Suprapubic skin (tissue), 4 donors: ENCODE data around the gene KLRF2. TPM values are rescaled to one million over a fixed set of nuclear protein-coding genes. Genes with fewer than 3 reads are reported as not detected.

Experiments used
- DNase-seq, 2 donors: peaks; one replicate each; pipeline ENCODE4 v3.0.0-alpha.2; 2019; ENCODE audit warnings: low spot score in 2 of 2
- H3K27ac ChIP-seq: fragments of 200-600 bp; sonication (generic); one replicate; pipeline ENCODE4 v1.5.1; 2019
- H3K27me3 ChIP-seq: fragments of 200-600 bp; sonication (generic); one replicate; pipeline ENCODE4 v1.5.1; 2019
- H3K36me3 ChIP-seq: fragments of 200-600 bp; sonication (generic); one replicate; pipeline ENCODE4 v1.5.1; 2019
- H3K4me1 ChIP-seq: fragments of 200-600 bp; sonication (generic); one replicate; pipeline ENCODE4 v1.5.1; 2019
- H3K4me3 ChIP-seq: fragments of 200-600 bp; sonication (generic); one replicate; pipeline ENCODE4 v1.5.1; 2019; ENCODE audit warnings: mild to moderate bottlenecking
- H3K9me3 ChIP-seq: fragments of 200-600 bp; sonication (generic); one replicate; pipeline ENCODE4 v1.5.1; 2019
- CTCF ChIP-seq, 2 donors: fragments of 200-600 bp in 1 of 2; fragments of 450-650 bp in 1 of 2; sonication (generic) in 1 of 2; IDR thresholded peaks; one replicate each; pipeline ENCODE4 v1.5.1; 2016 to 2019; ENCODE audit warnings: antibody characterized with exemption in 2 of 2, mild to moderate bottlenecking in 1 of 2, moderate library complexity in 1 of 2
- EP300 ChIP-seq: sonication (generic); formaldehyde crosslinking; IDR thresholded peaks from one replicate; pipeline ENCODE4 v1.6.1; 2017; ENCODE audit warnings: antibody characterized with exemption
- POLR2A ChIP-seq, 2 donors: fragments of 450-650 bp; IDR thresholded peaks; one replicate each; pipeline ENCODE4 v1.6.1; 2017; ENCODE audit warnings: antibody characterized with exemption in 2 of 2, mild to moderate bottlenecking in 2 of 2, moderate library complexity in 2 of 2
- POLR2AphosphoS5 ChIP-seq, 3 donors: sonication (generic); formaldehyde crosslinking; IDR thresholded peaks; one replicate each; pipeline ENCODE4 v1.6.1; 2017; ENCODE audit warnings: antibody characterized with exemption in 3 of 3
- WGBS: methylation state at CpG from one replicate; pipeline ENCODE4 v1.1.5; 2018; 5-methylcytosine and 5-hydroxymethylcytosine counted together
- total RNA-seq, 4 donors: library from RNA; depleted of rRNA; stranded (reverse); fragments of >200 nt; gene quantifications; one replicate each; pipeline ENCODE4 v1.1.0, GENCODE V29; 2016

The KLRF2 gene
- total RNA-seq, 4 donors from 2014 or later = not detected

- Histone ChIP-seq H3K4me3 (no peak overlapping the region), H3K4me1 (peaks cover 5% of the 10 kb centered on the region), H3K27ac (no peak overlapping the region), H3K9me3 (peaks cover 7% of the 10 kb centered on the region), H3K27me3 (no peaks in the 10 kb centered on the region), H3K36me3 (no peaks in the 10 kb centered on the region)
- 70% methylated on average over 2 of the region's 2 CpGs for WGBS
- no peak for DNase-seq
- no peak for TF ChIP-seq CTCF (IDR thresholded peaks at IDR 0.05)
Measured at GRCh38 chr12:9900930-9901329, 19.6 kb downstream of the KLRF2 start.

- peaks cover 5% of the 10 kb centered on the region for H3K4me1 ChIP-seq
- H3K9me3 ChIP-seq = peaks cover 7% of the 10 kb centered on the region
- H3K36me3 ChIP-seq = no peaks in the 10 kb centered on the region
- WGBS = 81% methylated on average over 7 of the region's 7 CpGs
- no peak for TF ChIP-seq POLR2AphosphoS5 (IDR thresholded peaks at IDR 0.05)
- no peak for TF ChIP-seq POLR2A (IDR thresholded peaks at IDR 0.05)
- TF ChIP-seq CTCF (IDR thresholded peaks at IDR 0.05) = no peak
- TF ChIP-seq EP300 = no peak
- H3K27me3 ChIP-seq = no peaks in the 10 kb centered on the region
- H3K27ac ChIP-seq = no peak overlapping the region
- no peak overlapping the region for H3K4me3 ChIP-seq
- no peak for DNase-seq
Measured at GRCh38 chr12:9902539-9903228, 21.4 kb downstream of the KLRF2 start.

- WGBS = 69% methylated on average over 2 of the region's 2 CpGs
- Histone ChIP-seq H3K27me3 (no peaks in the 10 kb centered on the region), H3K4me1 (no peaks in the 10 kb centered on the region), H3K27ac (no peak overlapping the region), H3K36me3 (no peaks in the 10 kb centered on the region), H3K9me3 (peaks cover 15% of the 10 kb centered on the region), H3K4me3 (no peak overlapping the region)
- TF ChIP-seq CTCF (IDR thresholded peaks at IDR 0.05) (no peak), POLR2AphosphoS5 (IDR thresholded peaks at IDR 0.05) (no peak), EP300 (no peak), POLR2A (IDR thresholded peaks at IDR 0.05) (no peak)
- no peak for DNase-seq
Measured at GRCh38 chr12:9906873-9907272, 25.6 kb downstream of the KLRF2 start.

GRCh38 chr12:9907769-9908168 lies 26.5 kb downstream of the KLRF2 start:
- no peak for DNase-seq
- Histone ChIP-seq H3K36me3 (no peaks in the 10 kb centered on the region), H3K27ac (no peak overlapping the region), H3K4me3 (no peak overlapping the region), H3K4me1 (no peaks in the 10 kb centered on the region), H3K9me3 (peaks cover 8% of the 10 kb centered on the region), H3K27me3 (no peaks in the 10 kb centered on the region)
- no peak for TF ChIP-seq POLR2A (IDR thresholded peaks at IDR 0.05)
- TF ChIP-seq CTCF (IDR thresholded peaks at IDR 0.05) = no peak
- WGBS = 94% methylated on average over 7 of the region's 7 CpGs

- no peaks in the 10 kb centered on the region for H3K27me3 ChIP-seq
- no peak overlapping the region for H3K27ac ChIP-seq
- peaks cover 8% of the 10 kb centered on the region for H3K9me3 ChIP-seq
- no peak for DNase-seq
- no peaks in the 10 kb centered on the region for H3K4me1 ChIP-seq
- H3K4me3 ChIP-seq = no peak overlapping the region
- WGBS = 95% methylated on average over 4 of the region's 4 CpGs
- H3K36me3 ChIP-seq = no peaks in the 10 kb centered on the region
- TF ChIP-seq POLR2AphosphoS5 (IDR thresholded peaks at IDR 0.05) = no peak
- TF ChIP-seq CTCF (IDR thresholded peaks at IDR 0.05) = no peak
- no peak for TF ChIP-seq EP300
- no peak for TF ChIP-seq POLR2A (IDR thresholded peaks at IDR 0.05)
Measured at GRCh38 chr12:9908350-9908749, 27.1 kb downstream of the KLRF2 start.
